G401 (cell line): ENCODE measurements around the gene OR7E24. TPM values are rescaled to one million over a fixed set of nuclear protein-coding genes. Genes with fewer than 3 reads are reported as not detected.
"Not testable (repeated sequence)": the region's sequence is repeated elsewhere in the genome, so short reads cannot be mapped to it uniquely, and the experiment has no call there.

Experiments used
- DNase-seq: peaks from one replicate; pipeline ENCODE4 v3.0.0-alpha.2; 2015; ENCODE audit warnings: low spot score
- in situ Hi-C: cut with HindIII; loops from 2 replicates; pipeline ENCODE4 v1.10.0; 2016; ENCODE audit warnings: low sequenced_read_pairs, mixed read lengths
- total RNA-seq: library from RNA; depleted of rRNA; stranded (reverse); fragments of >200 nt; shearing (Covaris generic); gene quantifications from 2 replicates; pipeline ENCODE4 v1.2.3, GENCODE V29; 2014; rRNA removed

The OR7E24 gene
- not detected in 2 replicates for total RNA-seq

GRCh38 chr19:9250630-9251029 lies at the start of gene OR7E24:
Gene OR7E24, plus strand, starts transcription at chr19:9250930. Its CDS starts 114 bp downstream, at chr19:9251044.
- no peak for DNase-seq
- in situ Hi-C loops, result no loop called here

GRCh38 chr19:9205501-9206113 lies 45.1 kb upstream of the OR7E24 start:
- in situ Hi-C loops, result no loop called here
- DNase-seq, result peak; percentile 76

- no peak for DNase-seq
- in situ Hi-C loops, result no loop called here
Observed at GRCh38 chr19:9219489-9219888, 31.2 kb upstream of the OR7E24 start, which contains the start of gene OR7D4. Gene OR7D4, minus strand, starts transcription at chr19:9219589. Its CDS starts 4,752 bp downstream, at chr19:9214837.

- in situ Hi-C loops, result no loop called here
- no peak for DNase-seq
Observed at GRCh38 chr19:9251236-9251635, 506 bp downstream of the OR7E24 start.

GRCh38 chr19:9283485-9283884 lies 32.8 kb downstream of the OR7E24 start:
- in situ Hi-C loops, DNase-seq: not testable (repeated sequence)

GRCh38 chr19:9289231-9289884 lies 38.6 kb downstream of the OR7E24 start:
- in situ Hi-C loops, result no loop called here
- no peak for DNase-seq

- in situ Hi-C loops, result no loop called here
- no peak for DNase-seq
Observed at GRCh38 chr19:9295411-9295849, 44.7 kb downstream of the OR7E24 start.

- in situ Hi-C loops, result no loop called here
- no peak for DNase-seq
Observed at GRCh38 chr19:9296336-9296735, 45.6 kb downstream of the OR7E24 start.

Other genes with a start within 250 kb of the OR7E24 start
- not detected in 2 replicates for gene MUC16, start 240.5 kb upstream of the OR7E24 start, total RNA-seq
- gene OR1M1, start 163.9 kb upstream of the OR7E24 start, total RNA-seq, result not detected in 2 replicates
- gene OR7G2, start 143.5 kb upstream of the OR7E24 start, total RNA-seq, result not detected in 2 replicates
- gene OR7G1, start 135.2 kb upstream of the OR7E24 start, total RNA-seq, result not detected in 2 replicates
- not detected in 2 replicates for gene OR7G3, start 124.0 kb upstream of the OR7E24 start, total RNA-seq
- 17.7 and 40.5 TPM in 2 replicates for gene ZNF317, start 110.5 kb upstream of the OR7E24 start, total RNA-seq
- gene OR7D2, start 72.0 kb upstream of the OR7E24 start, total RNA-seq, result not detected in 2 replicates
- not detected in 2 replicates for gene OR7D4, start 31.3 kb upstream of the OR7E24 start, total RNA-seq
- gene ZNF699, start 58.9 kb downstream of the OR7E24 start, total RNA-seq, result 8.4 and 8.9 TPM in 2 replicates
- 3.4 and 7.2 TPM in 2 replicates for gene ZNF559, start 73.2 kb downstream of the OR7E24 start, total RNA-seq
- gene ZNF177, start 112.1 kb downstream of the OR7E24 start, total RNA-seq, result 2.2 and 2.7 TPM in 2 replicates
- gene ZNF266, start 184.6 kb downstream of the OR7E24 start, total RNA-seq, result 13.0 and 16.1 TPM in 2 replicates
- gene ZNF560, start 247.7 kb downstream of the OR7E24 start, total RNA-seq, result not detected in 2 replicates